ENCODE data around the gene TRDMT1.

The TRDMT1 gene

DNA sequence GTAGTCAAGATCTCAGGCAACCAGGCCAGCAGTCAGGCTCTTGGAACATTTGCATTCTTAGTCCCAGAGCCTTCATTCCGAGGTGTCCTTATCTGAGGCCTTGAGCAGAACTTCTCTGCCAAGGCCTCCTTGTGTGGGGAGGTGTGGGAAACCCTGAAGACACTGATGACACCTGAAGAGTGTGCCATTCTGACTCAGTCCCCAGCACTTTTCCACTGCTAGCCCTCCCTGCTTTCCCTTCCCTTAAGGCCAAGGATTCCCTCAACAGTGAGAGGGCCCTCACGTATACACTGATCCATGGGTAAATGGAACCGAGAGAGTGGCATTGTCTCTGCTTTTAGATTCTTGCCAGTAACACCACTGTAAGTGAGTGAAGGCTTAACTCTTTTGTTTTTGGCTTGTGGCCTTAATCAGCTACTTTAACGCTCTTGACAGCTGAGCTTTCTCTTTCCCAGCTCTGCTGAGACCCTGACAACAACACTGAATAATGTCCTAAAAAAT lies 30.3 kb downstream of the TRDMT1 start:
- no peak for DNase-seq

DNA sequence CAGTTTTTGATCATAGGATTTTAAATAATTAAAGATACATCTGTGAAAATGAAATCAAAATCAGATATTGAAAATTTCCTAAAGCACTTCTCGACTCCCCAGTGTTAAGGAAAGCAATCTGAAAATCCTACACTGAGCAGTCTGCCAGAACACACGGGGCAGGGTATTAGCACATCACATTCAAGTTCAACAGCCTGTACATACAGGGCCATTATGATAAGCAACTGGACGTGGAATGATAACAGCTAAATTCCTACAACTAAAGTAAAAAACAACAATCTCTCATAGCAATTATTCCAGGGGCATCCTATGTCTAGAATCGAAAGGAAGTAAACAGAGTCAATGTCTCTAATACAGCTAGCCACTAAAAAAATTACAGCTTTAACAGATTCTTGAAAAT lies 31.7 kb downstream of the TRDMT1 start:
- no peak for DNase-seq

DNA sequence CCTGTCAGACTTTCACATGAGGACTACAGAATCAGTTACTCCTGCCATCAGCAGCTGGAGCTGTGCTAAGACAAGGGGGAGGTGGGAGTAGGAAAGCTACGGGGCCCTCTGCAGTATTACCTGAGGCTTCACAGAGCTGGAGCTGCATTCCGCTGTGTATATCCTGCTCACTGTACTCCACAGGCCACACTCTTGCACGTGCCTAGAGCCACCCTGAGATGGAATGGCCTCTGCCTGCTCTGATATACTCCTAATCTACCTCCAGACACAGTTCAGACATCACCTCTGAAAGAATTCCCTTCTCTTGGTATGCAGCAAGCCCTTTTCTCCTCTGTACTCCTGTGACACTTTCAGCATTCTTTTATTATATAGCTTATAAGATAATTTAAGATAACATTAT lies 34.8 kb downstream of the TRDMT1 start:
- DNase-seq: no peak

DNA sequence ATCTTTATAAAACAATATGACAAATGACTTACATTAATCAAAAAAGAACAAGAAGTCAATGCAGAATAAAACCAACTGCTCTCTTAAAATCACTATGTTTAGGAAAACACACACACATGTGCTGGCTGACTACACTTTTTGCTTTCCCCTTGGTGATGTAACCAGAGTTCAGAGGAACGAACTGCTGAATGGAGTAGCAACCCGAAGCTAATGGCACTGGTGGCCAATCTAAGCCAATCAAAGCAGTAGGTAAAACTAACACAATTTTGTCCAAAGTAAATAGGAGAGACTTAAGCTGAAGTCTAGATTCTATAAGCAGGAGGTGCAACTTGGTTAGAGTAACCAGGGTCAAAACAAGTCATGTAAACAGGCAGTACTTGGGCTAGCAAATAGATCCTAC lies 38.6 kb downstream of the TRDMT1 start:
- no peak for DNase-seq

DNA sequence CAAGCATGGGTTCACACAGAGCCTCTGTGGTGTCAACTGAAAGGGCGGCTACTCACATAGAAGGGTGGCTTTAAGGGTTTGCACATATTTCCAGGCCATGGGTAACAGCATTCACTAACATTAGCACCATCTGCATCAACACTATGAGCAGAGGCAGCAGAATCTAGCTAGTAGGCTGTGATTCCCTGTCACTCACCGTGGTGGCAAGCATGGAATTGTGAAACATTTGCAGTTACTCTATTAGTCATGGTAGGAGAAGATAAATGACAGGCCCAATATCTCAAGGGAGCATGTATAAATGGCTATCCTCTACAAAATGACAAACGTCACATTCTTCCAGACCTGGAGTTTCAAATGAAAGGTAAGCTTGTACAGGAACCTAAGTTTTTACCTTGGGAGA lies 39.7 kb downstream of the TRDMT1 start:
- DNase-seq: no peak

DNA sequence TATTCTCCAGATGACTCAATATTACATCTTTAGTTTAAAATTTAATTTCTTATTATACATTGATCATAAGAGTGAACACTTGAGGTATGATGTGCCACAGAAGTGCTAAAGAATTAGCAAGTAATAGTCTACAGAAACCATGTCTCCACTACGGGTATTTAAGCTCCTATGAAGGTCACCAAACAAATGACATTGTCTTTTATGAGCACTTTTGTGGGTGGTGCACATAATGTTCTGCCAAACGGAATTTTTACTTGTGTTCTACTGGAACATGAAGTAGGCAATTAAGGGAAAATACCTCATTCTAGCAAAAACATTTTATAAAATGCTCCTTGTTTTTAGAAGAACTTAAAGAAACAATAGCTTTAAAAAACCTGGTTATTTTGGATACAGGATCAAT lies 44.4 kb downstream of the TRDMT1 start:
- no peak for DNase-seq

DNA sequence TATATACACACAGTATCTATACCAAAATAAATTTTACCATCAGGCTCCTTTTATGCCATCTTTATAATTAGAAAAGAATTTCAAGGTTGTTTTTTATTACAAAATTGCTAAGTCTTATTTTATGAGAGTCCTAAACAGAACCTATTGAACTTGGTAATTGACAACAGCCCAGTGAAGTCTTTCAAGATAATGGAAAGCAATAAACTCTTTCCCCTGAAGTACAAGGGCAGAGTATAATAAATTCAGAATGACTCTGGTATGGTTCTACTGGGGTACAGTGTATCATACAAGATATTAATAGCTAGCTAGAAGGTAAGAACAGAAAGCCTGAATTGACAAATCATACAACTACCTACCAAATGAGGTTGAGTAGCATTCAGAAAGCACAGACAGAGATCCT lies 45.6 kb downstream of the TRDMT1 start:
- no peak for DNase-seq

DNA sequence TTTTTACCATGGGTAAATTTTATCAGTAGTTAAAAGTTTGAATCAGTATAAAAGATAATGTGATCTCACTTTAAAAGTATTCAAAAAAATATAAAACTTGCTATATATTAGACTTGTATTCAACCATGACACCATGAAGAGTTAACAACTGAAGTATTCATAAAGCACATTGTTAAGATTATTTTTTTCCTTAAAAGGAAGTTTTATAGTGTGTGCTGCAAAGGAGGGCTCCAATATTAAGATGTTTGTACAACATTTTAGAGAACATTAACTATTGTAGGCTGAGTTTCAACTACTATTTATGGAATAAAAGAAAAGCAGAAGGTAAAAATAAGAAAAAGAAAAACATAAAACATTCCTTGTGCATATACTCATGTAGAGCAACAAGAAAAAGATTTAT lies 47.4 kb downstream of the TRDMT1 start:
- no peak for DNase-seq

DNA sequence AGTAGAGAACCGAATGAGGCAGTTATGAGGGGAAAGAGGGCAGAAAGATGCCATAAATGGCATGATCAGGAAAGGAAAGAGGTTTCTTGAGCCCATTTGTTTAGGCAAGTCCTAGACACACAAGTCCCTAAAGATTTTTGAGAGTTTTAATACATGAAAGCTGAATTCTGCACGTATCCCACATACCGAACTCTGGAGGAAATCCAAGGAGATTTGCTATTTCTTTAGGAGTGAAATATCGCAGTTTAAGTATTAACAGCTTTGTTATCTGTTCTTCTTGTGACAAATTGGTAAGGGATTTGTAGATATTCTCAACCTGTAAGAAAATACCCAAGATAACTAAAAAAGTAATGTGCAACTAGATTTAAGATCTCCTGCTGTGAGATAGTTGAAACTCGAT lies 48.2 kb downstream of the TRDMT1 start:
- DNase-seq: no peak

DNA sequence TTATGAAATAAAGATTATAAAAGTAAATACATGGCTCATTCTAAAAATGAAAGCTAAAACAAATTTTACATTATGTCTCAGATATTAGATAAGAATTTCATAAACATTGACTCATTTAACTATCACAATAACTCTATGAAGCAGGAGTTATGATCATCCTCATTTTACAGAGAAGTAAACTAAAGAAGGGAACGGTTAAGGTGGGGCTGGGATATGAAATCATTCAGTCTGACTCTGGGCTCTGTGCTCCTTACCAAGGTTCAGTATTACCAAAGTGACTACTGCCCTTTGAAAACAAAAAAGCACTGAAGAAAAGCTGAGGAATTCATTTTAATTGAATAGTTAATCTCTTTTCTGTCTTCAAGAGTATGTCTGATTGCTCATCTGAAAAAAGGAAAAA lies 49.8 kb downstream of the TRDMT1 start:
- DNase-seq: no peak

DNA sequence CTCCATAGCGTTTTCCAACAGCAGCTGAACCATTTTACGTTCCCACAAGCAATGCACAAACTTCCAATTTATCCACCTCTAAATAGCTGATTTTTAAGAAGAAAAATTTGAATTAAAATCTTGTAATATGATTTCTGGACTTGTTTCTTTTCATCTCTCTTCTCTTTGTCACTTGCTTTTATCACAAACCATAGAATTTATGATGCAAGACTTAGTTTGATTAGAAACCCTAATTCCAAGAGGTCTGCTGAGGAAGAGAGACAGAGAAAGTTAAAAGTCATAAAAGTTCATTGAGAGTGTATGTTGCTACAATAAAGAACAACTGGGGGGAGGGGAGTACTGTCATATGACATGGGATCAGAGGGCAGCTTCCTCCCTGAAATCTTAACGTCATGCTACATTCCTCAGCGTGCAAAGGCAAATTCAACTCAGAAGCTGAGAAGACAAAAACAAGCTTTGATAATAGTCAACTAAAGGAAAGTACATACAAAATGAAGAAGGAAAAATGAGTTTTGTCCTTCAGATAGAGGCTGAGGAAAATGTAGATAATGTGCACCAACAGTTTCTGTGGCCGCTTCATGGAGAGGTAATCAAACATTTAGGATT lies 53.5 kb downstream of the TRDMT1 start:
- no peak for DNase-seq

DNA sequence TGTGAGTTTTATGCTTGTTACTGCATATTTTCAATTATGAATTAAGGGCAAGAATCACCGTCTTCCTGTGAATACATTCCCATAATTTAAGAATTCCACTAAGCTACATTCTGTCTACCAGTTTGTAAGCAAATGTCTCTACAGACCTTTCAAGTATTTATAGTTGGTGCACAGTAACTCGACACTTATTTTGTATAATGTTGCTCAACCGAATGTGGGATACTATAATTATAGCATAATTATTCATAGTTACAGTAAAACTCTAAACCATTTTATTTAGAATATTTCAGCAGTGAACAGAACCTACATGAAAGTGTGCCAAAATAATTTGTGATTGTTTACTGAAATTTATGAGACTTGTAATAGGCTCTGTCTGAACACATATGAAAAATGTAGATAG lies 54.6 kb downstream of the TRDMT1 start:
- DNase-seq: no peak

DNA sequence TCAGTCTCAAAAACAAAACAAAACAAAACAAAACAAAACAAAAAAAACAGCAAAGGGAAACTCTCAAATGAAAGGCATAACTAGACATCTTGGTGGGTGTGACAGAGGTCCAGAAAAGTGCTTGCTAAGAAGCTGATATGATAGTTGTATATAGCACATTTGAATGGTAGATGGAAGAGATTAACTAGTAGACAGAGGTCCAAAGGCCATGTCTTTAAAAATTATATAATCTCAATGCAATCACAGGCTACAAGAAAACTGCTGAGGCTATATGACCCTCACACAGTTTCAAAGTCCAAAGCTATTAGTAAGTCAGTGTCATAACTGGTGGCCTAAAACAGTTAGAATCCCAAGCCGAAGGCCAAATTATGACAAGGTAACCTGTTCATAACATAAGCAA lies 56.2 kb downstream of the TRDMT1 start:
- no peak for DNase-seq

DNA sequence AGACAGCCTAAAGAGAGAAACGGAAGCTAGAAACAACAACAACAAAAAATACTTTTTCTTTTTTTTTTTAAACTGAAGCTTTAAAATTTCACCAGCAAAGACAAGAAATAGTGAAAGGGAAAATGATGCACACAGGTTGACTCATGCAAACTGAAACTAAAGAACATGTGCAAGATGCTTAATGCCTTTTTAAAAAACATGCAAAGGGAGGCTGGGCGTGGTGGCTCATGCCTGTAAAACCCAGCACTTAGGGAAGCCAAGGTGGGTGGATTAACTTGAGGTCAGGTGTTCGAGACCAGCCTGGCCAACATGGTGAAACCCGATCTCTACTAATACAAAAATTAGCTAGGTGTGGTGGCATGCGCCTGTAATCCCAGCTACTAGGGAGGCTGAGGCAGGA lies 56.7 kb downstream of the TRDMT1 start:
- peak; percentile 33 to 42 for DNase-seq

DNA sequence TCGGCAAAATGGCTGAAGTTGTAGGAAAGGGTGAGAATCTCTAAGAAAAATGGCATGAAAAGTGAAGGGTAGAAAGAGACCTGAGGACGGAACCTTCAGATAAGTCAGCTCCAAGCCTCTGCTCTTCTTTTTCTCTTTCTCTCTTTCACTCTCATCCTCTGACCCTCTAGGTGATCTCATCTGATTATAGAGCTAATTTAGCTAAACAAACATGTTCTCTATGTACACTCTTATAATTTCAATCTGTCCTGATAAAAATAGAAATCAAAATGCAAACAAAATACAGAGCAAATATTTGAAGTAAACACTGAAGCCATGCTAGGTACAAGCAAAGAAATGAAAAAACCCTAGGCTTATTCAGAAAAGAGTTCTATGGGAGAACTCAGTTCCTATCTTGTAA lies 57.4 kb downstream of the TRDMT1 start:
- DNase-seq: no peak

DNA sequence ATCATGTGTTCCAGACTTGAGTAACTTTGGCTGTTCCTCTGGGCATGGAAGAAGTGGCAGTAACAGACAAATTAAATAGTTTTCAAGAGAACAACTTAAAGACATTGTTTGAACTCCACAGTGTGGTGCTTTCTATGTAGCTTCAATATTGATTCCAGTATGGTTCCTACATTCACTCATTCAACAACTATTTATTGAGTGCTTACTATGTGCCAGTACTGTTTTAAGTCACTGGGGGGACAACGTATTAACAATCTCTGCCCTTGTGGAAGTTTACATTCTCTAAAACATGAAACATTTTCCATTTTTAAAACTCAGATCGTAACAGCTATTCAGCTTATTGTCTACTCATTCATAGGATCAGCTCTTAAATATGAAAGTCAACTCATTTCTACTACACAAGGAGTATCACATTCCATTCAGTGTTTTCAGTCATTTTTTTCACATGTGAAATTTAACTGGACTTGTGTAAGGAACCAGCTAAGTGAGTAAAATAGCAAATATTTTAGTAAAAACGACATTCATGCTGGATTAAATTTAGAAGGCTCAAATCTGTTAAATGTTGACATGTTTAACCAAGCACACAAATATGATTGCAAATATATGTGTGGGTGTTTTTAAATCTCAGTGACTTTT lies 58.3 kb downstream of the TRDMT1 start:
- DNase-seq: no peak

DNA sequence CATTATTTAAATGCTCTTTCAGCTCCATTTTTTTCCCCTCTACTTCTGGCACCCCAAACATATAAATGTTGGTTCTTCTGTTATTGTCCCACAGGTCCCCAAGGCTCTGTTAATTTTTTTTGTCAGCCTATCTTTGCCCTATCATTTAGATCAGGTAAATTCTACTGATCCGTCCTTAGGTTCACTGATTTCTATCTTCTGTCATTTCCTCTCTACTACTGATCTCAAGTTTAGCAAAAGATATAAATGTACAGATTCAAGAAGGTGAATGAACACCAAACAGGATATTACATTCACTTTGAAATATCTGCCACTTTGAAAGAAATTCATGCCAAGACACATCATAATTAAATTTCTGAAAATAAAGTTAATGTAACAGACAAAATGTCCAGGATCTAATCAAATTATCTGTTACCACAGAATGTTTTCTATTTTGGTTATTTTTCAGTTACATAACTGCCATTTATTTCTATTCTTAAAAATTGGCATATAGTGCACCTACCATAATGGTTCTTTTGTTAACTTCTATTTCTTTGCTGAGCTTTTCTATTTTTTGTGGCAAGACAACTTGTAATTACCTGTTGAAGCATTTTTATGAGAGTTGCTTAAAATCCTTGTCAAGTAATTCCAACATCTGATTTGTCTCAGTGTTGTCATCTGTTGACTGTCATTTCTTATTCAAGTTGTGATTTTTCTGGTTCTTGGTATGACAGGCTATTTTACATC lies 59.8 kb downstream of the TRDMT1 start:
- DNase-seq: no peak

DNA sequence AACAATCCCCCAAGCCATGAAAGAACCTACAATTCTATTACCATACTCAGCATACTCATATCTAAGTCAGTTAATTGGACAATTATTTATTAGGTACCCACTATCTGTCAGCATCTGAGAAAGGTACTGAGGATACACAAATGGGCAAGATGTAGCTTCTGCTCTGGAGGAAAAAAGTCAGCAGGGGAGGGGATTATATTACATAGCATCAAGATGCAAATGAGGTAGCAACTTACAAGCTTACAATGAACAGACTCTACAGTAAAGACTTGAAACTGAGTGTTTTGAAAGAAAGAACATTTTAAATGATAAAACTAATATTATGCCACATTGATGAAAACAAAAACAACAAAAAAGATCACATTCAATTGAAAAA lies 61.1 kb downstream of the TRDMT1 start:
- no peak for DNase-seq

DNA sequence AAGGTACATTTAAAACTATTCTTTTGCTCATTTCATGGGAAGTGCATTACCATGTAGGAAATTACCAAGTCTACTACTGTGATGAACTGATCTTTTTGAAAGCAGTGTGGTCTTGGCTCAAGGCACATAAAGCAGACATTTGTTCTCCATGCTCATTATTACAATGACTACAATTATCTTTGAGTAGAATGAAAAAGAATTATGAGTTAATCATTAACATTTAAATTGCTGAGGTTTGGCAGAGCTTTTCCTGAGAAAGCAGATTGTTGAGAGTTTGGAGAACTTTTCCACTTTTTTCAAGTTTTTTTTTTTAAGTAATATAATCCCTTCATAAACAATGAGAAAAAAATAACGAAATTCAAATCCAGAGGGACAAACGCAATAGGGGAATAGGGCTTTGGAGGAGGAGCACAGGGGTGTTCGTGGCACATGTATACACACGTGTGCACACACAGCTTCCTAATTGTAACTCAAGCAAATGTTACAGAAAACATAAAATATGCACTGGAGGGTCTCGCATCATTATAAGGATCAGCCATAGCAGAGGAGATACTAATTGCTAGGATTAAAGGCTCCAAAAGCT lies 62.9 kb downstream of the TRDMT1 start:
- no peak for DNase-seq

DNA sequence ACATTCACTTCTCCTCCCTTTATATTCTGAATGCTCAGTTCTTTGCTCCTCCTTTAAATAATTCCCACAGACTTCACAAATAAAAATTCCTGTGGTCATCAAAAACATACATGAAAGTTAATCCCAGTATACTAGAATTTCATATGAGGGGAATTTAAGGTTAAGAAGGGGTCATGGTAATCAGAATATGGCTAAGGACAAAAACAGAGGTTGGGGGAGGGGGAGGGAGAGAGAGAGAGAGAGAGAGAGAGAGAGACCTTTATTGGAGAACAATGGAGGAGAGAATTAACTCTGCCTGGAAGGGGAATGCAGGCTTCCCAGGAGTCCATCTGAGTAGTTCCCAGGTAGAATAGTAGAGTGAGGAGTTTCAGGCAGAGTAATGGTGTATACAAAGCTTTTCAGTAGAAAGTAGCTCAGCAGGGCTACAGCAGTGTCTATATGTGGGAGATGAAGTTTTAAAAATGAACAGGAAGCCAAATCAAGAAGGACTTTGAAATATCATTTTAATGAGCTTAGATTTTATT lies 66.7 kb downstream of the TRDMT1 start:
- DNase-seq: no peak

DNA sequence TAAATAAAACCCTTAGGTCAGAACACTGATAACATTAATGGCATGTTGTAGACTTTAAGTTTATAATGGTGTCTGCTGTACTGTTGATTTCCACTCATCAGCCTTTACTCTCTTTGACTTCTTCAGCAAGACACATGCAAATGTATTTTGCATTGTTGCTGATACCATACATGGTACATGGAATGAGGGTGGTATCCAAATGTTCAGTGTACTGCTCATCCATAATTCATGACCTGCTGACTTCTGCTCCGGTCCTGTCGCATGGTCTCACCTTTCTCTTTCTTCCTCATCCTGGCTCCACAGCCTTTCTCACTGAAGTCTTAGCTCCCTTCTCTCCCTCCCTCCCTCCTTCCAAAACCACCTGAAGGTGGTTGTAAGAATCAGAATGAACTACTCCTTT lies 67.2 kb downstream of the TRDMT1 start:
- DNase-seq: no peak

DNA sequence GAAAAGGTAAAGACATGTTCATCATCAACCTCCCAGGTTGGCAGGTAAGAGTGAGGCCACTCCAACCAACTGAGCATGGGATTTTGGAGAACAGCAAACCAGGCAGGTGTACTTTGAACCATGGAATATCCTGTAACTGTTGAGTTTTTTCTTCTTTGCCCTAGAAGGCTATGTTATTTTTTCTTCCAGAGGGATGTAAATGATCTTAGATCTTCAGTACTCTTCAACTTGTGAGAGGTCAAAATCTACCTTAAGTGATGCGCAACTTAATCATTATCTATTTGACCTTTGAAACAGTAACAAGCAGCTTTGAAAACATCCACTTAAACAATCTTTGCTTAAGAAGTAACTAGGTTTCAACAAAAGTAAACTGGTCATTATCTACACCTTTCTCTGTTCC lies 71.7 kb downstream of the TRDMT1 start, which contains the start of gene CUBN:
Gene CUBN (minus strand): TSS at position 71 of the 400 bp plus-strand sequence. CDS start 46 bp downstream, at position 25.
- no peak for DNase-seq

DNA sequence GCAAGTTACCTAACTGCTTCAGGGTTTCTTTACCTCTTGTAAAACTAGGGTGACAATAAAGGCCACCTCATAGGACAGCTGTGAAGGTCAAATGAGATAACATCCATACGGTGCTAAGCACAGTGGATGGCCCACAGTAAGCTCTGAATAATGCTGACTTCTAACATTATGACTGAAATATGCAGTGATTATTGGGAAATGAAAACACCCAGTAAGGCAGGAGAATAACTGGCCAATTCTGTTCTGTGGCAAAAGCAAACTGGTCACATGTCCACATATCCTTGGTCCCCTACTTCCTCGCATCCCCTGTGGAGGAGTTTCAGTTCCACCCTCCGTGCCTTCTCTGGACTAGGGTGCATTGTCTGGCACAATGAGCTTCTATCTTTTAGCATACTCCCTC lies 73.2 kb downstream of the TRDMT1 start:
- DNase-seq: no peak

DNA sequence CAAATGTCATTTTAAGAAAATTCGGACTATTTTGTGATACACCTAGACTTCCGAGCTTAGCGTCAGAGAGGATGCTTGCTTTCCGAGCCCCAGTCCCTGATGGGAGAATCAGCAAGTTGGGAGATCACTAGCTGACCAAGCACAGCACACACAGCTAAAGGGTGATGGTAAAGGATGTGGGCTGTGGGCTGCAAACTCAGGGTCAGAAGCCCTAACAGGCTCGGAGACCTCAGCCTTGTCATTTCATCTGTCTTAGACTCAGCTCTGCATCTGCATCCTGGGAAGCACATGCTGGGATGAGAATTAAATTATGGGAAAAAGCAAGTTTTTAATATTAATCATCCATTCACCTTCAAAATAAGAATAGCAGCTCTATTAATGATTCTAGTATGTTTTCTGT lies 75.1 kb downstream of the TRDMT1 start:
- no peak for DNase-seq
